Progenitor cell of endocrine pancreas (in vitro differentiated cells): ENCODE results near the gene MTX3. TPM values are rescaled to one million over a fixed set of nuclear protein-coding genes. Genes with fewer than 3 reads are reported as not detected.

Experiments used
- DNase-seq: peaks from one replicate; pipeline ENCODE4 v3.0.0; 2021; ENCODE audit warnings: low spot score; ENCODE audit not compliant: unreplicated experiment
- H3K27ac Mint-ChIP-seq: 2 replicates; pipeline ENCODE4 v1.8.0; 2021; ENCODE audit warnings: mild to moderate bottlenecking, moderate library complexity, mixed read lengths
- H3K27me3 Mint-ChIP-seq: 2 replicates; pipeline ENCODE4 v1.8.0; 2021; ENCODE audit warnings: mixed read lengths
- H3K36me3 Mint-ChIP-seq: 2 replicates; pipeline ENCODE4 v1.8.0; 2022; ENCODE audit warnings: mixed read lengths; ENCODE audit not compliant: insufficient read depth
- H3K4me1 Mint-ChIP-seq: 2 replicates; pipeline ENCODE4 v1.8.0; 2021; ENCODE audit warnings: low read depth, mixed read lengths
- H3K4me3 Mint-ChIP-seq: 2 replicates; pipeline ENCODE4 v1.8.0; 2021; ENCODE audit warnings: low read depth, mild to moderate bottlenecking, moderate library complexity, mixed read lengths
- H3K9me3 Mint-ChIP-seq: 2 replicates; pipeline ENCODE4 v1.8.0; 2021; ENCODE audit warnings: low read depth, mixed read lengths
- CTCF ChIP-seq: fragments of 200-600 bp; sonication (generic); IDR thresholded peaks from one replicate; pipeline ENCODE4 v1.5.0; 2021; ENCODE audit warnings: antibody characterized with exemption, mild to moderate bottlenecking; ENCODE audit not compliant: unreplicated experiment
- total RNA-seq: library from RNA; stranded (reverse); gene quantifications from 2 replicates; pipeline ENCODE4 v1.2.1, GENCODE V29; 2021

Gene MTX3
- total RNA-seq, 1 donor from 2014 or later, result 24.7 TPM

DNA sequence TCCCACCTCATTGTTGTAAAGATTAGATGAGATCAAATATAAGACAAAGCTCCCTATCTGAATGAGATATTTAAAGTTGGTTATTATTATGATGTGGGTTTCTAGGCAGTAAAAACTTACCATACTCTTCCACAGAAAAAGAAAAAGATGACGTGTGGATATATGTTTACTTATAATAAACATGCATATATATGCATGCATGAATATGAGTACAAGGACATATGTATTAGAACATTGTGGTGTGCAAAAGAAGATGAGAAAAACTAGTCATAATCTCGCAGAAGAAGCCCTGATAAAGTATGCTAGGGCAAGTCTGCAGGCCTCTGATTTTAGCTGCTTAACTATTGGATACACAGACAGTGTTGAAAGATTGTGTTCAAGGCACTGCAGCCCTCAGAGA is 34.0 kb upstream of the MTX3 start:
- Mint-ChIP-seq H3K36me3 (no peaks in the 10 kb centered on the region), H3K4me3 (no peak overlapping the region), H3K4me1 (peaks cover 8% of the 10 kb centered on the region), H3K27me3 (peaks cover 30% of the 10 kb centered on the region), H3K9me3 (no peaks in the 10 kb centered on the region), H3K27ac (no peak overlapping the region)
- DNase-seq, result no peak
- TF ChIP-seq CTCF, result no peak

- H3K4me1 Mint-ChIP-seq, result no peaks in the 10 kb centered on the region
- peaks cover 4% of the 10 kb centered on the region for H3K36me3 Mint-ChIP-seq
- H3K27ac Mint-ChIP-seq, result no peak overlapping the region
- H3K27me3 Mint-ChIP-seq, result no peaks in the 10 kb centered on the region
- no peak overlapping the region for H3K4me3 Mint-ChIP-seq
- no peaks in the 10 kb centered on the region for H3K9me3 Mint-ChIP-seq
- TF ChIP-seq CTCF, result no peak
- no peak for DNase-seq
These were observed 19.8 kb upstream of the MTX3 start for GRCh38 chr5:80010754-80011392.

DNA sequence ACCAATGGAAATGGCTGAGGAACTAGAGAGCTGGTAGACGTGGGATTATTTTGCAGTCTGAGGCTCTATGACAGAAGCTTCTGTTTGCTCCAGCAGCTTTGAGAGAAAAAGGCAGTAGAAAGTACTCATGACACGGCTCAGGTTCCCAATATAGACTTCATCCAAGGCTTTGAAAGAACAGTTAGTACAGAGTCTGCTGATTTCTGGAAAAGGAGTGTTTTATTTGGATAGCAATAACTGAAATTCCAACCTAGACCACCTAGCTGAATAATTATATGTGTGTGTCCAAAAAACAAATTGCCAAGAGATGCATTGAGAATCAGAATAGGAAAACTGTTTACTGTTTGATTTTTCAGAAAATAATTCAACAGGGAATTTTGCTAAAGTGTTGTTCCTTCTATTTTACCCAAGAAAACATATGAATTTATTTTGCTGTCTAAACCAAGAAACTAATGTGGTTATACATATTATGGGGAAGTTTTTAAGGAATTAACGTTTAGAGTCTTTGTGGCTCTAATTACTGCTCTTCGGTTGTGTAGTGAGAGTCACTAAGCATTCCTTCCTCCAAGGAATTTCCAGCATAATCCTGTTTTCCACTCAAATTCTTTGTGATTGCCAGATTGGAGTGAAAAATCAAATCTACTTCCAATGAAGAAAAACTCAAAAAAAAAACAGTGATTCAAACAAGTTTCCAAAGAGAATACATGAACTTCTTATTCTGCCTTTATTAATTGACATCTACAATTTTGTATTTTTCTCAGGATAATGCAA is 18.1 kb upstream of the MTX3 start:
- H3K4me1 Mint-ChIP-seq, result no peaks in the 10 kb centered on the region
- H3K4me3 Mint-ChIP-seq, result no peak overlapping the region
- peaks cover 4% of the 10 kb centered on the region for H3K36me3 Mint-ChIP-seq
- no peak overlapping the region for H3K27ac Mint-ChIP-seq
- TF ChIP-seq CTCF, result no peak
- H3K9me3 Mint-ChIP-seq, result no peaks in the 10 kb centered on the region
- DNase-seq, result no peak
- H3K27me3 Mint-ChIP-seq, result no peaks in the 10 kb centered on the region

DNA sequence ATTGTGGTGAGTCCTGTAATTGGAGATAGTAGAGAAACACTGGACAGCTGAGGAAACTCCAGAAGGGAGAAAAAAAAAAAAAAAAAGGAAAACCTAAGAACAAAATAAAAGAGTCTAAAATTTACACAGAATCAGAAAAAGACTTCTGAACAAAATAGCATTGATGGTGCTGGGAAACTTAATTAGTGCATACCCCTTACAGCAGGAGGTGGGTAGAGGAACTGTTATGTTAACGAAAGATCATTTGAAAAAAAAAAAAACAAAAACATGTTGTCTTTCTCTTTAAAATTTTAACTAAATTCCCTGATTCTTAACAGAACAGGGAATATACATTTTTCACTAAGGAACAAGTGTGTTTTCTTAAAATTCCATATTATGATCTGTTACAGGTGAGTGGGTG is 11.6 kb upstream of the MTX3 start:
- H3K27ac Mint-ChIP-seq, result no peak overlapping the region
- H3K4me3 Mint-ChIP-seq, result no peak overlapping the region
- DNase-seq, result no peak
- no peak for TF ChIP-seq CTCF
- no peaks in the 10 kb centered on the region for H3K27me3 Mint-ChIP-seq
- no peaks in the 10 kb centered on the region for H3K9me3 Mint-ChIP-seq
- H3K36me3 Mint-ChIP-seq, result peaks cover 2% of the 10 kb centered on the region
- H3K4me1 Mint-ChIP-seq, result no peaks in the 10 kb centered on the region

- Mint-ChIP-seq H3K4me3 (no peak overlapping the region), H3K36me3 (no peaks in the 10 kb centered on the region), H3K9me3 (no peaks in the 10 kb centered on the region), H3K27ac (no peak overlapping the region), H3K4me1 (no peaks in the 10 kb centered on the region), H3K27me3 (peaks cover 6% of the 10 kb centered on the region)
- no peak for DNase-seq
- TF ChIP-seq CTCF, result no peak
These were observed 8.7 kb upstream of the MTX3 start for GRCh38 chr5:79999722-80000121.
